ENCODE data around the gene HBA2. TPM values are rescaled to one million over a fixed set of nuclear protein-coding genes. Genes with fewer than 3 reads are reported as not detected.
"Not testable (repeated sequence)": the region's sequence is repeated elsewhere in the genome, so short reads cannot be mapped to it uniquely, and the experiment has no call there.

The HBA2 gene
- total RNA-seq, 1 experiment from 2014 or later = not detected

- peaks cover 4% of the 10 kb centered on the region for H3K4me1 Mint-ChIP-seq (ENCODE audit: low read depth, unreplicated experiment)
- H3K36me3 Mint-ChIP-seq (ENCODE audit: insufficient read depth, unreplicated experiment) = peaks cover 14% of the 10 kb centered on the region
- CTCF ChIA-PET = interaction anchor here (1.7 kb wide), 1 partner anchor 187 kb away, joined by 6 read pairs; no protein-coding TSS in a partner anchor
- no peak for TF ChIP-seq CTCF (IDR thresholded peaks at IDR 0.05; ENCODE audit: unreplicated experiment)
- H3K9me3 Mint-ChIP-seq (ENCODE audit: low read depth, unreplicated experiment) = no peaks in the 10 kb centered on the region
- no peak for DNase-seq
- H3K27me3 Mint-ChIP-seq (ENCODE audit: unreplicated experiment) = peaks cover 74% of the 10 kb centered on the region
- H3K27ac Mint-ChIP-seq (ENCODE audit: unreplicated experiment) = no peak overlapping the region
- intact Hi-C loops (cut with micrococcal nuclease; ENCODE audit: unreplicated experiment) = no loop called here
- BruUV-seq (replicated peaks) = no TSS peak
- no peak overlapping the region for H3K4me3 Mint-ChIP-seq (ENCODE audit: low read depth, unreplicated experiment)
These were observed 2.6 kb downstream of the HBA2 start for GRCh38 chr16:175011-175949.

GRCh38 chr16:176006-176405 lies 3.3 kb downstream of the HBA2 start:
- BruUV-seq (replicated peaks); H3K9me3 Mint-ChIP-seq (ENCODE audit: low read depth, unreplicated experiment); intact Hi-C loops (cut with micrococcal nuclease; ENCODE audit: unreplicated experiment); H3K4me1 Mint-ChIP-seq (ENCODE audit: low read depth, unreplicated experiment); DNase-seq; H3K4me3 Mint-ChIP-seq (ENCODE audit: low read depth, unreplicated experiment); H3K27ac Mint-ChIP-seq (ENCODE audit: unreplicated experiment): not testable (repeated sequence)
- peaks cover 67% of the 10 kb centered on the region for H3K27me3 Mint-ChIP-seq (ENCODE audit: unreplicated experiment)
- peaks cover 16% of the 10 kb centered on the region for H3K36me3 Mint-ChIP-seq (ENCODE audit: insufficient read depth, unreplicated experiment)
- CTCF ChIA-PET = interaction anchor here (1.7 kb wide), 1 partner anchor 186 kb away, joined by 6 read pairs; no protein-coding TSS in a partner anchor

GRCh38 chr16:176477-177382 lies 4.1 kb downstream of the HBA2 start, which contains the start of gene HBA1:
HBA1 (plus strand) TSS chr16:176680; CDS start chr16:176717, 37 bp downstream.
- H3K4me1 Mint-ChIP-seq (ENCODE audit: low read depth, unreplicated experiment); H3K9me3 Mint-ChIP-seq (ENCODE audit: low read depth, unreplicated experiment); DNase-seq; intact Hi-C loops (cut with micrococcal nuclease; ENCODE audit: unreplicated experiment); BruUV-seq (replicated peaks); H3K4me3 Mint-ChIP-seq (ENCODE audit: low read depth, unreplicated experiment); H3K27ac Mint-ChIP-seq (ENCODE audit: unreplicated experiment): not testable (repeated sequence)
- CTCF ChIA-PET = interaction anchor here (0.7 kb wide), 1 partner anchor 128 kb away, joined by 4 read pairs; no protein-coding TSS in a partner anchor
- peaks cover 24% of the 10 kb centered on the region for H3K36me3 Mint-ChIP-seq (ENCODE audit: insufficient read depth, unreplicated experiment)
- peaks cover 59% of the 10 kb centered on the region for H3K27me3 Mint-ChIP-seq (ENCODE audit: unreplicated experiment)

- Mint-ChIP-seq H3K9me3 (ENCODE audit: low read depth, unreplicated experiment) (no peaks in the 10 kb centered on the region), H3K27me3 (ENCODE audit: unreplicated experiment) (peaks cover 52% of the 10 kb centered on the region), H3K4me1 (ENCODE audit: low read depth, unreplicated experiment) (no peaks in the 10 kb centered on the region), H3K36me3 (ENCODE audit: insufficient read depth, unreplicated experiment) (peaks cover 30% of the 10 kb centered on the region), H3K4me3 (ENCODE audit: low read depth, unreplicated experiment) (peak overlapping the region; percentile 26), H3K27ac (ENCODE audit: unreplicated experiment) (no peak overlapping the region)
- CTCF ChIA-PET = interaction anchor here (0.7 kb wide), 1 partner anchor 128 kb away, joined by 4 read pairs; no protein-coding TSS in a partner anchor
- DNase-seq = no peak
- TF ChIP-seq CTCF (IDR thresholded peaks at IDR 0.05; ENCODE audit: unreplicated experiment) = no peak
- no TSS peak for BruUV-seq (replicated peaks)
- intact Hi-C loops (cut with micrococcal nuclease; ENCODE audit: unreplicated experiment) = no loop called here
These were observed 4.7 kb downstream of the HBA2 start for GRCh38 chr16:177394-177822.

Measured in Calu3 (cell line).